HG02623 (cell line): ENCODE data around the gene TAPT1.

ENCODE experiments used
- ATAC-seq: cut with Tn5 transposase; IDR thresholded peaks from one replicate; pipeline ENCODE4 v1.9.1; 2021; ENCODE audit warnings: moderate library complexity; ENCODE audit not compliant: unreplicated experiment

The TAPT1 gene

GRCh38 chr4:16139066-16139945 is 87.0 kb downstream of the TAPT1 start:
- no peak for ATAC-seq

DNA sequence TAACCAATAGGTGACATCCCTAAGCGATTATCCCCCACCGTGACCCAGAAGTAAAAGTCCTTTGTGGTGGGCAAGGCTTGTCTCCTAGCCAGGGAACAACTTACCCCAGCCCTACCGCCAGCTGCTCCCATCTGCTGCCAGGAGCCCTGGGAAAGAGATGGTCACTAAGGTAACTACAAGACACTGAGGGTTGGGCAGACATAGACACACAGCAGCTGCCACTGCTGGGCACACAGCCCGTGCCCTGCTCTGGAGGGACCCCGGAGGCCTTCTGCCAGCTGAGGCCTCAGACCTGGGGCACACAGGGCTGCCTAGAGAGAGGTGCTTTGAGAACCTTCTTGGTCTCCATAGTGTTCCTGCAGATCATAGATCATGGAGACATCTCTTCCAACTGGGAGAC is 89.4 kb downstream of the TAPT1 start:
- ATAC-seq = no peak

- no peak for ATAC-seq
Observed at GRCh38 chr4:16136311-16136710, 90.0 kb downstream of the TAPT1 start.

GRCh38 chr4:16133406-16133805 is 92.9 kb downstream of the TAPT1 start:
- no peak for ATAC-seq

DNA sequence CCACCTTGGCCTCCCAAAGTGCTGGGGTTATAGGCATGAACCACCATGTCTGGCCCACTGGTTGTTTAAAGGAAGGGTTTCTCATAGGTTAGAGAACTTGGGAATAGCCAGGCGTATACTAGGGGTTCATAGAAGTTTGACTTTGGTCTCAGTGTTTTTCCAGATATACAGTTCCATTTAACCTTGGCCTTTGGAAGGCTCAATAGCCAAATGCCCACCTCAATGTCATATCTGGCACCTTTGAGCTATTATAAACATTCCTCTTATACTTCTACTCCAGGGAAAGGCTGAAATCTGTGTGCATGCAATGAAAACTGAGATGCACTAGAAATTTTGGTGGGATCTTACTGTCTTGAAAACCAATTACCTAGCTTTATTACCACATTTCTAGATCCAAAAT is 95.0 kb downstream of the TAPT1 start:
- ATAC-seq = no peak

DNA sequence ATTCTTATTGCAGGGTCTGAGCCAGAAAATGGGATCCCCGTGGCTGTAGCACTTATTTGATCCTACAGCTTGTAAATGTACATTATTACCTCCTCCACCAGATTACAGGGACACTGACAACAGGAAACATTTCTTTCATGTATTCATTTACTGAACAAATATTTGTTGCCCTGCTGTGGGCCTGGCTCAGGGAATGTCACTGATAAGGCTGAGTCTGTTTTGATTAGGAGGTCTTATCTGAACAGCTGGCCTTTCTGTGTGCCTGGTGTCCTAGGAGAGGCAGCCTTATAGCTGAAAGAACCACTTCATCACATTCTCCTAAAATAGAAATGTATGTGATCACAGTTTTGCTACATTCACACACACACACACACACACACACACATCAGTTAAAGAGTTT is 96.9 kb downstream of the TAPT1 start:
- ATAC-seq = no peak

DNA sequence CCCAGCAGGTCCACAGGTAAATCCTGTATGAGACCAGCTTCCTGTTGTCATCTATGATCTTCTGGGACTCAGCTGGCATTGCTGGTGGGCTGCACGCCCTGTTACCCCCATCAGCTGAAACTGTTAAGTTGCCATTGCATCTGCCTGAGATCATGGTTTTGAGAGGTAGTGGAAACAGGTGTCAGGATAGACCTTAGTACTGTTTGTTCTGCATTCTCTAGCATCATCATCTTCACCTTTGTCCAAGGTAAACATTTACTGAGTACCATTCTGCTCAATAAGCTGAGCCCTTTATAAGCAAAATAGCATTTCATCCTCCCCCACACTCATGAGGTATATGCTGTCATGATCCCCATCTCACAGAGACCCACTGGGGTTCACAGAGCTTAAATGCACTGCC is 99.6 kb downstream of the TAPT1 start:
- no peak for ATAC-seq

GRCh38 chr4:16125571-16126445 is 100.5 kb downstream of the TAPT1 start:
- no peak for ATAC-seq

- ATAC-seq = no peak
Observed at GRCh38 chr4:16124232-16124631, 102.0 kb downstream of the TAPT1 start.

GRCh38 chr4:16123356-16124084 is 102.8 kb downstream of the TAPT1 start:
- ATAC-seq = no peak

GRCh38 chr4:16122784-16123183 is 103.5 kb downstream of the TAPT1 start:
- no peak for ATAC-seq

GRCh38 chr4:16122308-16122711 is 104.0 kb downstream of the TAPT1 start:
- no peak for ATAC-seq

DNA sequence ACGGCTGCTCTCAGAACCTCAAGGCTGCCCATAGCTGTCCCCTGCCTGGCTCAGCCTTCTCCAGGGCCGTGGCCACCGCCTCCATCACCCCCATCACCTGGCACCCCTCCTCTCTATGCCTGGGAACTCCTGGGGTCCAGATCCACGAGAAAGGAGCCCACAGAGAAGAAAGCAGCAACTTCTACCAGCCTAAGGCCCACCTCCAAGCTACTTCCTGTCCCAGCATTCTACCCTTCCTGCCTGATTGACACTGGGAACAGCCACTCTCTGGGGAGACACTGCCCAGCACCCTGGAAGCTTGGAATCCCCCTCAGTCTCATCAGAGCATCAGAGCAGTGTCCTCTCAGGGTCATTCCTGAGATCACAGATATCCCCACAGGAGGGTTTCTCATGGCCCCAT is 105.6 kb downstream of the TAPT1 start:
- no peak for ATAC-seq

DNA sequence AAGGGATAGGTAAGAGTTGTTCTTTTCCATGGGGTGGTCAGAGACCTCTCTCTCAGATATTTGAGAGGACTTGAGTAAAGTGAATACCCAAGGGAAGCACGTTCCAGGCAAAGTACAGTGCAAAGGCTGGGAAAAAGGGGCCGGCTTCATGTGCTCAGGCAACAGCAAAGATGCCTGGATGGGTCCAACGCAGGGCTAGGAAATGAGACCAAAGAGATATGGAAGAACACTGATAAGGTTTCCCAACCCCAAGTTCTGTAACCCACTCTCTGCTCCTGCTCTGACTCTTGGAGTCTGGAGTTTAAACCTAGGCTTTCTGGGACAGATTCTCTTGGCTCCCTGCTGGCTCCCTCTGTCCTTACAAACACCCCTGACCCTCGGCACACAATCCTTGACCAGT is 106.3 kb downstream of the TAPT1 start:
- ATAC-seq = no peak

GRCh38 chr4:16118090-16118489 is 108.2 kb downstream of the TAPT1 start:
- ATAC-seq = no peak

DNA sequence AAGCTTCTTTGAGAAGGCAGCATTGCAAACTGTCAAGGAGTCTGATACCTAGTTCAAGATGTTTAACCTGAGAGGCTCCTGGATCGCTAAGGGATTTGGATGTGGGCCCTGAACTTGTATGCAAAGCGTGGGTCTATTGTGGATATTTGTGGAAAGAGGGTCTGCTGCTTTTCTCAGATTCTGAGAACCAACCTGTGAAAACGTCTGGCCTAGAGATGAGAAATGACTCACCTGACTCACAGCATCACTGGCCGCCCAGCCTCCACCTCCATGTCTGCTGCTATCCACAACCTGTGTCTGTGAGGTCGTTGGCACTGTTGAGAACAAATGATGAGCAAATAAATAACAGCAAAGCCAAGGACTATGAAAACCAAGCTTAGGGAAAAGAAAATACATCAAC is 109.1 kb downstream of the TAPT1 start:
- ATAC-seq = no peak

- ATAC-seq = no peak
Observed at GRCh38 chr4:16116493-16116990, 109.7 kb downstream of the TAPT1 start.

GRCh38 chr4:16116019-16116418 is 110.3 kb downstream of the TAPT1 start:
- no peak for ATAC-seq

DNA sequence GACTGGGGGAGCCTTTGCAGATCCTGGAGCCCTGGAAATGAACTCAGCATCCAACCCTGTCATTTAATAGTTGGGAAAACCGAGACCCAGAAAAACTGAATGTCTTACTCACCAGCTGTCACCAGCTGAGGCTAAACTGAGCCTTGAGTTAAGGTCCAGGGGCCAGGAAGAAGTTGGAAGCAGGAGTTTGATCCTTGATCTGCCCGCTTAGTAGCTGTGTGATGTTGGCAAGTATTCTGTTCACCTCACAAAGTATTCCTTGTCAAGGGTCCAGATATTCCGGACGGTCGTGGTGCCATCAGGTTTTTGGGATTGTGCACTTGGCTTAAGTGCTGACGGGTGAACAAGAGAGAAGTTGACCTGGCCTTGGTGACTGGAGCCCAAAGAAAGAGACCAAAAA is 111.7 kb downstream of the TAPT1 start:
- no peak for ATAC-seq

- no peak for ATAC-seq
Observed at GRCh38 chr4:16113741-16114140, 112.5 kb downstream of the TAPT1 start.

DNA sequence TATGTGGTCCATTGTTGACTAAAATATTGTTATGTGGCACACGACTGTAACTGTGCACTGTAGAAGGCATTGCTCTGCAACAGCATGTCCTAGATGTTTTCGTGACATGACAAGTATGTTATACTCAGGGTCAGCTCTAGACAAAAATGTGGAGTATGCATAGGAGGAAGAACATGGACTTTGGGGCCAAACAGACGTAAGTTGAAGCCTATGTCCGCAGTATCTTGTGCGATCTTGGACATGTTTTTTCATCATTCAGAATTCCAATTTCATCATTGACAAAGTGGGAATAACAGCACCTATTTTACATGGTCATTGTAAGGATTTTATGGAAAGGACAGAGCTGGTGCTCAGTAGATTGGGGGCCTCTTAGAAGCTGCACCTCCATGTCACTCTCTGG is 114.7 kb downstream of the TAPT1 start:
- ATAC-seq = no peak
